H1 (cell line): ENCODE measurements around the gene CDH12. TPM values are rescaled to one million over a fixed set of nuclear protein-coding genes. Genes with fewer than 3 reads are reported as not detected.

Experiments
- CTCF ChIA-PET: fragments of 300-600 bp; sonication (Branson Sonifier 250); formaldehyde crosslinking; loops from one replicate; lab custom pipeline; 2021; ENCODE audit not compliant: partially characterized antibody; lab: Charles Lee
- POLR2A ChIA-PET: fragments of 300-600 bp; sonication (Branson Sonifier 250); formaldehyde crosslinking; loops from one replicate; lab custom pipeline; 2021; ENCODE audit warnings: inconsistent platforms; ENCODE audit not compliant: partially characterized antibody; lab: Charles Lee
- DNase-seq, 2 experiments: peaks; one replicate each; pipeline versions ENCODE4 v3.0.0 to v3.0.0-alpha.2; 2010 to 2022; ENCODE audit warnings: low spot score in 2 of 2, low read depth in 1 of 2, mixed read lengths in 1 of 2
- FAIRE-seq: peaks from 2 replicates; lab custom pipeline; 2011; peaks lifted over from hg19 to GRCh38; lab: Jason Lieb, UNC
- H2AFZ ChIP-seq: 2 replicates; pipeline ENCODE4 v1.8.1; 2012; ENCODE audit warnings: low read length, inconsistent platforms
- H2AK5ac ChIP-seq: 2 replicates; pipeline ENCODE4 v1.6.1; 2013; ENCODE audit warnings: low read depth, low read length
- H2BK120ac ChIP-seq: replicated peaks from 2 replicates; pipeline ENCODE3; 2013; ENCODE audit warnings: low read depth, low read length, inconsistent platforms
- H2BK12ac ChIP-seq: 2 replicates; pipeline ENCODE4 v1.6.1; 2013; ENCODE audit warnings: low read depth, low read length
- H2BK15ac ChIP-seq: 2 replicates; pipeline ENCODE4 v1.6.1; 2013; ENCODE audit warnings: low read length
- H2BK20ac ChIP-seq: 2 replicates; pipeline ENCODE4 v1.6.1; 2013; ENCODE audit warnings: low read length
- H2BK5ac ChIP-seq: 2 replicates; pipeline ENCODE4 v1.6.1; 2013; ENCODE audit warnings: low read depth, low read length
- H3K14ac ChIP-seq: 2 replicates; pipeline ENCODE4 v1.6.1; 2013; ENCODE audit warnings: inconsistent platforms; ENCODE audit not compliant: insufficient read length
- H3K18ac ChIP-seq: 2 replicates; pipeline ENCODE4 v1.6.1; 2013; ENCODE audit warnings: low read length; ENCODE audit errors: extremely low read depth
- H3K23ac ChIP-seq: 2 replicates; pipeline ENCODE4 v1.6.1; 2013; ENCODE audit warnings: inconsistent platforms; ENCODE audit not compliant: insufficient read length
- H3K23me2 ChIP-seq: 2 replicates; pipeline ENCODE4 v1.6.1; 2013; ENCODE audit warnings: low read depth, low read length
- H3K27ac ChIP-seq: 2 replicates; pipeline ENCODE4 v1.6.1; 2011; ENCODE audit warnings: low read depth, low read length, inconsistent platforms
- H3K27me3 ChIP-seq, 4 experiments: replicated peaks in 1 of 4; 1 replicate in 1 of 4; 2 replicates in 3 of 4; pipeline versions ENCODE4 v1.6.1 to v1.8.1; 2011 to 2013; ENCODE audit warnings: low read length in 3 of 4, mild to moderate bottlenecking in 3 of 4, inconsistent platforms in 2 of 4, mixed read lengths in 2 of 4, moderate library complexity in 1 of 4; ENCODE audit not compliant: control insufficient read depth in 3 of 4, insufficient read depth in 3 of 4; ENCODE audit errors: extremely low read depth in 1 of 4
- H3K36me3 ChIP-seq, 4 experiments: 2 replicates each; pipeline versions ENCODE4 v1.6.1 to v1.8.1; 2011 to 2013; ENCODE audit warnings: mild to moderate bottlenecking in 4 of 4, low read length in 3 of 4, moderate library complexity in 2 of 4, control low read depth in 1 of 4, inconsistent platforms in 1 of 4; ENCODE audit not compliant: insufficient read depth in 4 of 4, control insufficient read depth in 2 of 4
- H3K4ac ChIP-seq: replicated peaks from 2 replicates; pipeline ENCODE3; 2013; ENCODE audit warnings: low read length, low read depth, mixed read lengths, inconsistent platforms; ENCODE audit not compliant: insufficient read length
- H3K4me1 ChIP-seq, 4 experiments: replicated peaks in 1 of 4; 1 replicate in 1 of 4; 2 replicates in 3 of 4; pipeline versions ENCODE4 v1.6.1 to v1.8.1; 2011 to 2013; ENCODE audit warnings: low read length in 3 of 4, inconsistent platforms in 2 of 4, mixed read lengths in 1 of 4; ENCODE audit not compliant: insufficient read depth in 4 of 4, control insufficient read depth in 3 of 4
- H3K4me2 ChIP-seq, 2 experiments: 2 replicates each; pipeline versions ENCODE4 v1.6.1 to v1.8.1; 2011 to 2013; ENCODE audit warnings: low read depth in 2 of 2, low read length in 2 of 2, control low read depth in 1 of 2, inconsistent platforms in 1 of 2, mild to moderate bottlenecking in 1 of 2; ENCODE audit not compliant: insufficient read depth in 1 of 2
- H3K4me3 ChIP-seq, 4 experiments: fragments of 200-600, 300-600 bp in 1 of 4; sonication (generic), shearing (Covaris generic), sonication (Bioruptor Twin) in 1 of 4; 2 replicates each; pipeline versions ENCODE4 v1.5.1 to v1.8.1; 2011 to 2016; ENCODE audit warnings: low read length in 4 of 4, low read depth in 3 of 4, control low read depth in 2 of 4, inconsistent platforms in 2 of 4, mild to moderate bottlenecking in 2 of 4, mixed read lengths in 1 of 4, moderate library complexity in 1 of 4; ENCODE audit not compliant: insufficient read depth in 2 of 4; ENCODE audit errors: extremely low read depth in 1 of 4
- H3K56ac ChIP-seq: replicated peaks from 2 replicates; pipeline ENCODE3; 2013; ENCODE audit warnings: low read depth, mild to moderate bottlenecking, mixed read lengths, low read length, inconsistent platforms; ENCODE audit not compliant: insufficient read length
- H3K79me1 ChIP-seq: 2 replicates; pipeline ENCODE4 v1.6.1; 2013; ENCODE audit warnings: low read depth, low read length, control low read depth
- H3K79me2 ChIP-seq, 2 experiments: 2 replicates each; pipeline versions ENCODE4 v1.6.1 to v1.8.1; 2012 to 2013; ENCODE audit warnings: low read length in 2 of 2, mild to moderate bottlenecking in 2 of 2, inconsistent platforms in 1 of 2; ENCODE audit not compliant: insufficient read depth in 2 of 2, control insufficient read depth in 1 of 2
- H3K9ac ChIP-seq, 4 experiments: replicated peaks in 1 of 4; 1 replicate in 1 of 4; 2 replicates in 3 of 4; pipeline versions ENCODE4 v1.6.1 to v1.8.1; 2011 to 2013; ENCODE audit warnings: low read depth in 3 of 4, low read length in 3 of 4, control low read depth in 2 of 4, mild to moderate bottlenecking in 2 of 4, moderate library complexity in 2 of 4, inconsistent platforms in 1 of 4; ENCODE audit errors: extremely low read depth in 1 of 4
- H3K9me3 ChIP-seq, 2 experiments: 2 replicates each; pipeline versions ENCODE4 v1.6.1 to v1.8.1; 2012 to 2013; ENCODE audit warnings: mild to moderate bottlenecking in 2 of 2, moderate library complexity in 2 of 2, control low read depth in 1 of 2, inconsistent platforms in 1 of 2, low read depth in 1 of 2, low read length in 1 of 2, mixed read lengths in 1 of 2; ENCODE audit not compliant: insufficient read depth in 2 of 2
- H4K20me1 ChIP-seq, 2 experiments: replicated peaks in 1 of 2; 2 replicates each; pipeline versions ENCODE3 to v1.8.1; 2011 to 2013; ENCODE audit warnings: inconsistent platforms in 2 of 2, low read length in 2 of 2, mild to moderate bottlenecking in 1 of 2; ENCODE audit not compliant: insufficient read depth in 2 of 2, control insufficient read depth in 1 of 2
- H4K5ac ChIP-seq: 2 replicates; pipeline ENCODE4 v1.6.1; 2013; ENCODE audit warnings: low read length, low read depth, mixed read lengths, inconsistent platforms; ENCODE audit not compliant: insufficient read length
- H4K8ac ChIP-seq: 2 replicates; pipeline ENCODE4 v1.8.0; 2013; ENCODE audit warnings: mild to moderate bottlenecking, moderate library complexity, low read length, inconsistent platforms; ENCODE audit not compliant: insufficient read depth; ENCODE audit errors: extremely low read depth
- H4K91ac ChIP-seq: replicated peaks from 2 replicates; pipeline ENCODE3; 2013; ENCODE audit warnings: low read length, mixed read lengths, inconsistent platforms; ENCODE audit not compliant: insufficient read length
- POU5F1 ChIP-seq: IDR thresholded peaks from 2 replicates; pipeline ENCODE4 v1.6.1; 2011; ENCODE audit warnings: low read depth, mild to moderate bottlenecking, low read length, moderate library complexity
- RNF2 ChIP-seq: fragments of 200-900, 300-1000 bp; sonication (generic); IDR thresholded peaks from 2 replicates; pipeline ENCODE4 v1.7.1; 2016; ENCODE audit warnings: borderline replicate concordance, low read depth, mild to moderate bottlenecking, antibody characterized with exemption, low read length; ENCODE audit not compliant: poor library complexity, severe bottlenecking; ENCODE audit errors: missing control alignments
- SAP30 ChIP-seq: fragments of 300-600 bp; sonication (generic); IDR thresholded peaks from 2 replicates; pipeline ENCODE4 v1.7.1; 2012; ENCODE audit warnings: low read length, moderate library complexity, mild to moderate bottlenecking, inconsistent platforms; ENCODE audit not compliant: insufficient read depth, insufficient replicate concordance
- SIRT6 ChIP-seq: IDR thresholded peaks from one replicate; pipeline ENCODE4 v1.7.1; 2012; ENCODE audit warnings: low read length, inconsistent platforms
- polyA plus RNA-seq, 7 experiments: library from polyadenylated mRNA; depleted of rRNA in 3 of 7; stranded (reverse) in 5 of 7; unstranded in 2 of 7; fragments of >200 nt in 5 of 7; fragments of 200-250 nt in 2 of 7; gene quantifications; 1 replicate in 5 of 7; 2 replicates in 1 of 7; 4 replicates in 1 of 7; pipeline versions ENCODE4 v1.2.1 to v1.2.3, GENCODE V29; 2011 to 2013; ENCODE audit warnings: missing spikeins in 2 of 7, mixed read lengths in 2 of 7
- total RNA-seq: library from RNA; stranded (reverse); fragmentation: NEBNext Ultra II Directional; extraction: Animal tissue kit (Norgen Biotek cat#: 25700); gene quantifications from 2 replicates; pipeline ENCODE4 v1.2.1, GENCODE V29; 2021
- TF ChIP-seq, protein P1 (sequence below): IDR thresholded peaks from 2 replicates; pipeline ENCODE4 v1.6.1; 2012; ENCODE audit warnings: inconsistent platforms
- TF ChIP-seq, protein P2 (sequence below): IDR thresholded peaks from 2 replicates; pipeline ENCODE4 v1.6.1; 2011; ENCODE audit warnings: low read depth, mild to moderate bottlenecking, low read length; ENCODE audit not compliant: insufficient read depth

The CDH12 gene
- total and polyA plus RNA-seq, 2 of the 8 experiments (the other 6 are each of a cell fraction or from before 2014, with no cell fraction given), result 0.03 TPM; not detected in 1

DNA sequence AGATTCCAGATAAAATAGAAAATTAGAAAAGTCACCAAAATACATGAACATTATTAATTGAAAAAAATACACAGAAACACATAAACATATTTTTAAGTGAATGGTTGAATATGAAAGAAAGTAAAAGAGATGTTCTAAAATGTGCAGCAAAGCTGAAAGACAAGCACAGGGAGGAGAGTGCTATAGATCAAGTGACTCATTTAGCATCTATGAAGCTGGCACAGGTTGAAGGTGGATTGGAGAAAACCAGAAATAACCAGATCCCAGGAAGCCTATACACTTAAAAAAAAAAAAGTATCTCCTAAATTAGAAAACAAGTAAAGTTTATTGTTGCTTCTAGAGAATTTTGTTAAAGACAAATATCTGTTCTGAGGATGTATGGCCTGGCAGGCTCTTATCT is 338.9 kb downstream of the CDH12 start:
- Histone ChIP-seq H3K79me2 (no peaks in the 10 kb centered on the region), H3K4ac (no peak overlapping the region), H3K36me3 (no peaks in the 10 kb centered on the region), H2BK15ac (no peak overlapping the region), H2BK12ac (no peak overlapping the region), H3K4me3 (no peak overlapping the region), H2BK5ac (no peak overlapping the region), H3K23me2 (no peaks in the 10 kb centered on the region), H3K27ac (no peak overlapping the region), H3K4me1 (no peaks in the 10 kb centered on the region), H4K5ac (no peak overlapping the region), H3K9ac (no peak overlapping the region), H3K9me3 (no peaks in the 10 kb centered on the region), H3K27me3 (no peaks in the 10 kb centered on the region), H3K18ac (no peak overlapping the region), H4K91ac (no peak overlapping the region), H3K14ac (no peak overlapping the region), H4K8ac (no peak overlapping the region), H3K79me1 (no peaks in the 10 kb centered on the region), H3K56ac (no peak overlapping the region), H2AK5ac (no peak overlapping the region), H3K4me2 (no peak overlapping the region), H2BK120ac (no peak overlapping the region), H3K23ac (no peak overlapping the region), H4K20me1 (no peaks in the 10 kb centered on the region), H2AFZ (no peak overlapping the region), H2BK20ac (no peak overlapping the region)
- DNase-seq (no peak), FAIRE-seq (no peak)
- ChIA-PET POLR2A (no interaction called here), CTCF (no interaction called here)
- TF ChIP-seq, protein P1, sequence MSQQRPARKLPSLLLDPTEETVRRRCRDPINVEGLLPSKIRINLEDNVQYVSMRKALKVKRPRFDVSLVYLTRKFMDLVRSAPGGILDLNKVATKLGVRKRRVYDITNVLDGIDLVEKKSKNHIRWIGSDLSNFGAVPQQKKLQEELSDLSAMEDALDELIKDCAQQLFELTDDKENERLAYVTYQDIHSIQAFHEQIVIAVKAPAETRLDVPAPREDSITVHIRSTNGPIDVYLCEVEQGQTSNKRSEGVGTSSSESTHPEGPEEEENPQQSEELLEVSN, result no peak
- TF ChIP-seq SIRT6 (no peak), SAP30 (no peak), RNF2 (no peak), POU5F1 (no peak)
- TF ChIP-seq, protein P2, sequence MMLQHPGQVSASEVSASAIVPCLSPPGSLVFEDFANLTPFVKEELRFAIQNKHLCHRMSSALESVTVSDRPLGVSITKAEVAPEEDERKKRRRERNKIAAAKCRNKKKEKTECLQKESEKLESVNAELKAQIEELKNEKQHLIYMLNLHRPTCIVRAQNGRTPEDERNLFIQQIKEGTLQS, result no peak
